T-cell (primary cell): Measurements from ENCODE around the gene HMGCLL1. TPM values are rescaled to one million over a fixed set of nuclear protein-coding genes. Genes with fewer than 3 reads are reported as not detected.

Source experiments
- ATAC-seq, 4 experiments: fragments of 200-7000 bp in 3 of 4; fragments of 150-1000 bp in 1 of 4; cut with Tn5 transposase; replicated peaks in 1 of 4; 1 replicate in 3 of 4; 2 replicates in 1 of 4; pipeline ENCODE4 v1.10.0; 2021; ENCODE audit warnings: moderate library complexity in 3 of 4, mild to moderate bottlenecking in 2 of 4, moderate number of reproducible peaks in 1 of 4
- CTCF ChIA-PET, 2 donors: fragments of 300-600 bp; sonication (Branson Sonifier 250); formaldehyde crosslinking; loops; one replicate each; lab custom pipeline; 2022; ENCODE audit warnings: antibody characterized with exemption in 2 of 2; lab: Charles Lee
- POLR2A ChIA-PET, 2 donors: fragments of 300-600 bp; sonication (Branson Sonifier 250); formaldehyde crosslinking; loops; one replicate each; lab custom pipeline; 2022; ENCODE audit warnings: antibody characterized with exemption in 2 of 2; lab: Charles Lee
- DNase-seq, 35 experiments: peaks; one replicate each; pipeline versions ENCODE4 v3.0.0 to v3.0.0-alpha.2; 2013 to 2023
- H3K27ac ChIP-seq: one replicate; pipeline ENCODE4 v1.5.1; 2013; ENCODE audit warnings: low read length
- H3K27me3 ChIP-seq, 2 experiments: replicated peaks in 1 of 2; 1 replicate in 1 of 2; 2 replicates in 1 of 2; pipeline versions ENCODE4 v1.6.1 to v1.7.0; 2013; ENCODE audit warnings: low read length in 1 of 2, mixed read lengths in 1 of 2; ENCODE audit not compliant: control insufficient read depth in 2 of 2, insufficient read depth in 2 of 2; ENCODE audit errors: extremely low read depth in 1 of 2
- H3K36me3 ChIP-seq, 2 donors: 1 replicate in 1 of 2; 2 replicates in 1 of 2; pipeline versions ENCODE4 v1.6.1 to v1.7.0; 2013; ENCODE audit warnings: low read length in 1 of 2; ENCODE audit not compliant: control insufficient read depth in 2 of 2, insufficient read depth in 1 of 2; ENCODE audit errors: extremely low read depth in 1 of 2
- H3K4me1 ChIP-seq, 2 experiments: 1 replicate in 1 of 2; 2 replicates in 1 of 2; pipeline versions ENCODE4 v1.6.1 to v1.7.0; 2013; ENCODE audit warnings: low read length in 2 of 2, mixed read lengths in 1 of 2; ENCODE audit not compliant: insufficient read depth in 2 of 2, control insufficient read depth in 1 of 2; ENCODE audit errors: extremely low read depth in 1 of 2
- H3K4me3 ChIP-seq, 2 donors: 1 replicate in 1 of 2; 2 replicates in 1 of 2; pipeline versions ENCODE4 v1.5.1 to v1.7.0; 2013; ENCODE audit warnings: mild to moderate bottlenecking in 2 of 2, low read length in 1 of 2, moderate library complexity in 1 of 2; ENCODE audit not compliant: control insufficient read depth in 1 of 2; ENCODE audit errors: extremely low read depth in 1 of 2
- H3K9me3 ChIP-seq: 2 replicates; pipeline ENCODE4 v1.7.0; 2013
- H3K27ac Mint-ChIP-seq, 2 donors: one replicate each; pipeline ENCODE4 v1.8.0; 2020 to 2021; ENCODE audit warnings: mild to moderate bottlenecking in 2 of 2, mixed read lengths in 2 of 2
- H3K27me3 Mint-ChIP-seq, 2 donors: one replicate each; pipeline ENCODE4 v1.8.0; 2021 to 2022; ENCODE audit warnings: mixed read lengths in 2 of 2
- H3K36me3 Mint-ChIP-seq: one replicate; pipeline ENCODE4 v1.8.0; 2021; ENCODE audit warnings: mixed read lengths
- H3K4me1 Mint-ChIP-seq, 3 donors: one replicate each; pipeline ENCODE4 v1.8.0; 2020 to 2022; ENCODE audit warnings: mixed read lengths in 3 of 3, mild to moderate bottlenecking in 1 of 3
- H3K4me3 Mint-ChIP-seq, 3 donors: one replicate each; pipeline ENCODE4 v1.8.0; 2020 to 2022; ENCODE audit warnings: mild to moderate bottlenecking in 3 of 3, mixed read lengths in 3 of 3, moderate library complexity in 3 of 3
- H3K9me3 Mint-ChIP-seq, 3 donors: one replicate each; pipeline ENCODE4 v1.8.0; 2020 to 2022; ENCODE audit warnings: mixed read lengths in 3 of 3
- WGBS: methylation state at CpG from one replicate; pipeline ENCODE4 v1.1.5; 2013; ENCODE audit warnings: missing lambda C conversion rate; ENCODE audit not compliant: insufficient coverage; 5-methylcytosine and 5-hydroxymethylcytosine counted together
- total RNA-seq, 35 experiments: library from RNA in 6 of 35; stranded (reverse) in 6 of 35; fragments of 120-200 nt in 1 of 35; gene quantifications; one replicate each; pipeline versions ENCODE4 v1.2.1 to v1.2.4 and lab custom pipeline; 2013 to 2026

The HMGCLL1 gene
- total RNA-seq, 5 donors from 2014 or later (not counting 1 experiment from before 2014, with no cell fraction given) = not detected

DNA sequence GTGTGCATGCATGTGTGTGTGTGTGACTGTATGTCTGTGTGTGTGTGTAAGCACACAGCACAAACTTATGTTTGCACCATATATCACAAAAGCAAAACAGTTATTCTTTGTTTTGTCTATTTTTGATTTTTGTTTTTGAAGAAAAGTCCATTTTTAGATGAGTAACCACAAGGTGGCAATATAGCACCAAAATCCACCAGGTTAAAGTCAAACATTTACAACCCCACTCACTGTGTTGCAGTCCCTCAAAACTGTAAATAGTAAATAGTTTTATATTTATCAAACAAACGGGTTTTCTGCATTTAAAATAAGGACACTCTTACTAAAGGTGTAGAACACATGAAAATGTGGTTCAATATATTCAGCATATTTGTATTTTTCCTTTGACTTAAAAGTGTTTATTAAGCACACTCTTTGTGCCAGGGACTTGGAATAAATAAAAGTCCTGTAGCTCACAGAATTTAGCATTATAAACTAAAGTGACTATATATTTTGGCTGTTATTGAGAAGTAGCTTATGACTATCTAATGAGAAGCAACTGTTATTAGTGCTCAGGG is 133.3 kb downstream of the HMGCLL1 start:
- H3K4me3 Mint-ChIP-seq = no peak overlapping the region
- Histone ChIP-seq H3K36me3 (no peaks in the 10 kb centered on the region), H3K27ac (no peak overlapping the region), H3K9me3 (no peaks in the 10 kb centered on the region), H3K27me3 (no peaks in the 10 kb centered on the region), H3K4me1 (no peaks in the 10 kb centered on the region), H3K4me3 (no peak overlapping the region)
- ChIA-PET CTCF (no interaction called here), POLR2A (no interaction called here)
- no peaks in the 10 kb centered on the region for H3K4me1 Mint-ChIP-seq
- WGBS = no CpG with 5 or more reads among the region's 1 CpG
- no peaks in the 10 kb centered on the region for H3K36me3 Mint-ChIP-seq
- H3K27me3 Mint-ChIP-seq = no peaks in the 10 kb centered on the region
- H3K27ac Mint-ChIP-seq = no peak overlapping the region
- DNase-seq = no peak
- H3K9me3 Mint-ChIP-seq = peaks cover 0 to 4% (median 4%) of the 10 kb centered on the region in 3 donors
- no peak for ATAC-seq

GRCh38 chr6:55443238-55444134 is 135.5 kb downstream of the HMGCLL1 start:
- DNase-seq (no peak), ATAC-seq (no peak)
- WGBS = 95% methylated on average over 4 of the region's 7 CpGs
- H3K9me3 ChIP-seq = no peaks in the 10 kb centered on the region
- H3K4me3 Mint-ChIP-seq = no peak overlapping the region
- no peaks in the 10 kb centered on the region for H3K27me3 ChIP-seq
- H3K4me3 ChIP-seq = no peak overlapping the region
- peaks cover 0 to 2% (median 0%) of the 10 kb centered on the region in 3 donors for H3K9me3 Mint-ChIP-seq
- no peaks in the 10 kb centered on the region for H3K4me1 ChIP-seq
- CTCF ChIA-PET = no interaction called here
- H3K27ac ChIP-seq = no peak overlapping the region
- H3K27me3 Mint-ChIP-seq = no peaks in the 10 kb centered on the region
- H3K36me3 Mint-ChIP-seq = no peaks in the 10 kb centered on the region
- H3K4me1 Mint-ChIP-seq = no peaks in the 10 kb centered on the region
- no peak overlapping the region for H3K27ac Mint-ChIP-seq
- POLR2A ChIA-PET = no interaction called here
- no peaks in the 10 kb centered on the region for H3K36me3 ChIP-seq

- CTCF ChIA-PET = interaction anchor here in 1 of 2 donors (0.6 kb wide), 1 partner anchor 13 kb away, joined by 3 read pairs; no protein-coding TSS in a partner anchor
- H3K4me3 ChIP-seq = no peak overlapping the region
- no peaks in the 10 kb centered on the region for H3K27me3 ChIP-seq
- DNase-seq (no peak), ATAC-seq (no peak)
- POLR2A ChIA-PET = no interaction called here
- no peaks in the 10 kb centered on the region for H3K27me3 Mint-ChIP-seq
- WGBS = 81% methylated on average over 2 of the region's 3 CpGs
- H3K27ac ChIP-seq = no peak overlapping the region
- H3K36me3 Mint-ChIP-seq = no peaks in the 10 kb centered on the region
- no peaks in the 10 kb centered on the region for H3K9me3 ChIP-seq
- H3K36me3 ChIP-seq = no peaks in the 10 kb centered on the region
- H3K4me1 Mint-ChIP-seq = no peaks in the 10 kb centered on the region
- H3K4me3 Mint-ChIP-seq = no peak overlapping the region
- H3K9me3 Mint-ChIP-seq = peaks cover 0 to 8% (median 4%) of the 10 kb centered on the region in 3 donors
- no peaks in the 10 kb centered on the region for H3K4me1 ChIP-seq
- no peak overlapping the region for H3K27ac Mint-ChIP-seq
These were observed 140.8 kb downstream of the HMGCLL1 start for GRCh38 chr6:55438203-55438602.

- Histone ChIP-seq H3K4me3 (no peak overlapping the region), H3K9me3 (no peaks in the 10 kb centered on the region), H3K27me3 (no peaks in the 10 kb centered on the region), H3K4me1 (no peaks in the 10 kb centered on the region), H3K36me3 (no peaks in the 10 kb centered on the region), H3K27ac (no peak overlapping the region)
- Mint-ChIP-seq H3K27ac (no peak overlapping the region), H3K9me3 (peaks cover 0 to 10% (median 4%) of the 10 kb centered on the region in 3 donors), H3K4me3 (no peak overlapping the region), H3K36me3 (no peaks in the 10 kb centered on the region), H3K4me1 (no peaks in the 10 kb centered on the region), H3K27me3 (no peaks in the 10 kb centered on the region)
- no peak for DNase-seq
- CTCF ChIA-PET = no interaction called here
- POLR2A ChIA-PET = no interaction called here
- 89% methylated on average over 4 of the region's 4 CpGs for WGBS
- no peak for ATAC-seq
These were observed 141.9 kb downstream of the HMGCLL1 start for GRCh38 chr6:55437141-55437540.

DNA sequence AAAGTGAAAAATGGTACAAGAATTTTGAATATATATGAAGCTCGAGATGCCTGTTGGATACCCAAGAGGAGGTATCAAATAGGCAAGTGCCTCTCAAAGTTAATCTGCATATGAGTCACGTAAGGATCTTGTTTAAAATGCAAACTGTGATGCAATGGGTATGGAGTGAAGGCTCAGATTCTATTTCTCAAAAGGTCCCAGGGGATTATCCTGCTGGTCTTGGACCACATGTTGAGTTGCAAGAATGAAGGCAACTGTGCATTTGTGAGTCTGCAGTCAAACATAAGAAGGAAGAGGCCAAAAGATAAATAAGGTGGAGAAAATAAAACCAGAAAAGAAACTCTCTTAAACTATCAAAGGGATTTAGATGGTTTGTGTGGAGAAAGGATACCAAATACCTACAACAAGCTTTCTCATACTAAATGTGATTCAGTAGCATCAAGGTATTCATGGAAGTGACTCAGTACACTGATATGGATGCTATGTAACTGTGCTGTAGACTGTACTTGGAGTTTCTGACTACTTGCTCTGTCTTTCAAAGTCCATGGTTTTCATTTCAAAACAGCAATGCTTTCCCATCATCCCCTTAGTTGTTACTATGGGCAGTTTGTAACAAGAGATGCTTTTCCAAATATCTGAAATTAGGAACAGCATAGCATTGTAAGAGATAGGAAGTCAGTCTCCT is 145.4 kb downstream of the HMGCLL1 start:
- CTCF ChIA-PET = no interaction called here
- Histone ChIP-seq H3K9me3 (no peaks in the 10 kb centered on the region), H3K27me3 (no peaks in the 10 kb centered on the region), H3K36me3 (no peaks in the 10 kb centered on the region), H3K27ac (no peak overlapping the region), H3K4me1 (no peaks in the 10 kb centered on the region), H3K4me3 (no peak overlapping the region)
- Mint-ChIP-seq H3K27ac (no peak overlapping the region), H3K4me1 (no peaks in the 10 kb centered on the region), H3K27me3 (no peaks in the 10 kb centered on the region), H3K9me3 (peaks cover 0 to 14% (median 3%) of the 10 kb centered on the region in 3 donors), H3K36me3 (no peaks in the 10 kb centered on the region), H3K4me3 (no peak overlapping the region)
- POLR2A ChIA-PET = interaction anchor here in 1 of 2 donors (0.7 kb wide), 1 partner anchor 1093 kb away, joined by 3 read pairs; no protein-coding TSS in a partner anchor
- DNase-seq = no peak
- no peak for ATAC-seq
- 38% methylated on average over 2 of the region's 2 CpGs for WGBS

GRCh38 chr6:55423933-55424332 is 155.1 kb downstream of the HMGCLL1 start:
- H3K36me3 ChIP-seq = no peaks in the 10 kb centered on the region
- ATAC-seq (no peak), DNase-seq (no peak)
- 20% methylated on average over 1 of the region's 2 CpGs for WGBS
- ChIA-PET CTCF (no interaction called here), POLR2A (interaction anchor here in 1 of 2 donors (0.6 kb wide), 1 partner anchor 1777 kb away, joined by 3 read pairs; no protein-coding TSS in a partner anchor)
- Mint-ChIP-seq H3K27me3 (no peaks in the 10 kb centered on the region), H3K27ac (no peak overlapping the region), H3K4me3 (no peak overlapping the region), H3K9me3 (peaks cover 7 to 17% (median 11%) of the 10 kb centered on the region in 3 donors), H3K36me3 (no peaks in the 10 kb centered on the region), H3K4me1 (no peaks in the 10 kb centered on the region)
- H3K27me3 ChIP-seq = no peaks in the 10 kb centered on the region
- H3K9me3 ChIP-seq = no peaks in the 10 kb centered on the region
- no peak overlapping the region for H3K27ac ChIP-seq
- H3K4me1 ChIP-seq = no peaks in the 10 kb centered on the region
- no peak overlapping the region for H3K4me3 ChIP-seq
